A172 (cell line): Measurements from ENCODE around the gene TNS1. TPM values are rescaled to one million over a fixed set of nuclear protein-coding genes. Genes with fewer than 3 reads are reported as not detected.

Experiments
- DNase-seq: peaks from one replicate; pipeline ENCODE4 v3.0.0-alpha.2; 2015; ENCODE audit warnings: low spot score
- total RNA-seq: library from RNA; depleted of rRNA; stranded (reverse); fragments of >200 nt; shearing (Covaris generic); gene quantifications from 2 replicates; pipeline ENCODE4 v1.2.3, GENCODE V29; 2014

The TNS1 gene
- total RNA-seq, 1 experiment from 2014 or later = 1.6 TPM

DNA sequence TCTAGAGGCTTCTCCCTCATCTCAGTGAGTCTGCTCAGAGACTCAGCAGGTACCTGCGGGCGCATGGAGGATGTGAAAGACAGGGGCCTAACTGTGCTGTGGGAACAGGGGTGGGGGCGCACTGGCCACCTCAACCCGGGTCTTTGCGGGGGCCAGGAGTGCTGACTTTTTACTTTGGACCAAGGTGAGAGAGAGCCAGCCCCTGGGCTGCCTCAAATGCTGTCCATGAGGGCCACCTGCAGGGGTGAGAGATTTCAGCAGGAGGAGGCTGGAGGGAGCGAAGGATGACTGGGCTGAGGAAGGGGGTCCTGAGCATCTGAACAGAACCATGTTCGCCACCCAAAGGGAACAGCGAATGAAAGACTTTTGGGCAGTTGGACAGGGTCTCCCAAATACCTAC, 129.4 kb downstream of the TNS1 start:
- no peak for DNase-seq

DNA sequence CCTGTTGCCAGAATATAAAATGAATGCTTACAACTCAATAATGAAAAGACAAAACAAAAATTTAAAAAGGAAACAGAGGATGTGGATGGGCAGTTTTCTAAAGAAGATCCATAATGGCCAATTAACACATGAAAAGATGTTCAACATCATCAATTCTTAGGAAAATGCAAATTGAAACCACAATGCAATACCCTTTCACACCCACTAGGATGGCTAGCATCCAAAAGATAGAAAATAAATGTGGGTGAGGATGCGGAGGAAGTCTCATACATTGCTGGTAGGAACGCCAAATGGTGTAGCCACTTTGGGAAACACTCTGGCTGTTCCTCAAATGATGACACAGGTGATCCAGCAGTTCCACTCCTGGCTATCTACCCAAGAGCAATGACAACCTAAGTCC, 130.5 kb downstream of the TNS1 start:
- DNase-seq = no peak

GRCh38 chr2:217870528-217871011, 132.2 kb downstream of the TNS1 start:
- no peak for DNase-seq

DNA sequence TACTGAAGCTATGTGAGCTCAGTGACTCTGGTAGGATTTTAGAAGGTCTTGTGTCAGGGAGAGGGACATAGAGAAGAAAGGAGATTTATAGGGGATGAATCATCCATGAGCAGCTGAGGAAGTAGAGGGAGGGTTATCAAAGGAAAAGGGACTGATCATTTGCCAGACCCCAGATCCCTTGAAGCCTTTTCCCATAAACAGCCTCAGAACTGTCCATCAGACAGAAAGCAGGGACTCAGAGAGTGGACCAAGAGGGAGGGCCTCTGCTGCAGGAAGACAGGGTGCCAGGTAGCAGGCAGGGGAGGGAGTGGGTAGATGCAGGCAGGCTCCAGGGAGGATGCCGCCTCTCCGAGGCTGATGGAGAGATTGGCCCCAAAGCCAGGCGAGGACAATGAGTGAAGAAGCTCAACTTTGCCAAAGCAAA, 133.9 kb downstream of the TNS1 start:
- peak; percentile 56 for DNase-seq

- no peak for DNase-seq
Measured at GRCh38 chr2:217868265-217868892, 134.4 kb downstream of the TNS1 start.

- no peak for DNase-seq
Measured at GRCh38 chr2:217866457-217866856, 136.3 kb downstream of the TNS1 start.

GRCh38 chr2:217864963-217865772, 137.6 kb downstream of the TNS1 start:
- DNase-seq = no peak

DNA sequence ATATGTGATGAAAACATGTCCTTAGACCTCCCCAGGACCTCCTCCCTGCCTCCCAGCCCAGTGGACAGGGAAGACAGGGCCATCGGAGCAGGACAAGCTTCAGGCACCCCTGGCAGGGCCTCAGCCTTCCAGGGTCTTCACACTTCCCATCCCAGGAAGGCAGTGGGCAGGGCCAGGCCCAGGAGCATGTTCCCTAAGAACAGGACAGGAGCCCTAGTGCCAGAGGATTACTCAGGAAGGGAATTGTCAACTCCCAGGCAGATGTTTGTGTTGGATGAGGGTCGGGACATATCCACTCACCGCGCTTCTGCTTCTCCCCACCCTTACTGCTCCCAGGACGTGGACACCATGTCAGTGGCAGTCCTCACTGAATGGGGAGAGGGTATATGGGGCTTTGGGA, 138.9 kb downstream of the TNS1 start:
- DNase-seq = no peak

DNA sequence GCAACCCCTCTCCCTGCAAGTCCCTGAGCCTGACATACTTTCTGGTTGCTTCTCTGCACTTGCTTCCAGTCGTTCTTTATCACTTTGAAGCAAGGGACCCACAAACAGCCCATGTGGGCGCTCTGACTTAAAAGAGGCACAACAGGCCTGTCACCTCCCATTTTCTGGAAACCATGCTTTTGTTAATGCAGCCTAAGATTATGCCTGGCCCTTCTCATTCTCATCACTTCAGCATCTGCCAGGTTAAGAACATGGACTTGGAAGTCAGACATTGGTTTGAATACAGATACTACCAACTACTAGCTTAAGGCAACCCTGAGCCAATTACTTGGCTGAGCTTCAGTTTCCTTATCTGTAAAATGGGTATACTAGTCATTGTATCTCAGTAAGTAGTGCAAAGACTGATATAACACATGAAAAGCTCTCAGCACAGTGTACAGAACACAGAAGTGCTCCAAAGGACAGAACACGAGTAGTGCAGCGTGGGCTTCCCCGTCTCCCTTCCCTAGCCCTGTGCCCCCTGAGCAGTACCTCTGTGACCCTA, 141.4 kb downstream of the TNS1 start:
- DNase-seq = no peak

GRCh38 chr2:217859926-217860325, 142.9 kb downstream of the TNS1 start:
- no peak for DNase-seq

GRCh38 chr2:217858519-217859491, 144.0 kb downstream of the TNS1 start:
- DNase-seq = peak; percentile 38

GRCh38 chr2:217857624-217858506, 144.9 kb downstream of the TNS1 start:
- no peak for DNase-seq

DNA sequence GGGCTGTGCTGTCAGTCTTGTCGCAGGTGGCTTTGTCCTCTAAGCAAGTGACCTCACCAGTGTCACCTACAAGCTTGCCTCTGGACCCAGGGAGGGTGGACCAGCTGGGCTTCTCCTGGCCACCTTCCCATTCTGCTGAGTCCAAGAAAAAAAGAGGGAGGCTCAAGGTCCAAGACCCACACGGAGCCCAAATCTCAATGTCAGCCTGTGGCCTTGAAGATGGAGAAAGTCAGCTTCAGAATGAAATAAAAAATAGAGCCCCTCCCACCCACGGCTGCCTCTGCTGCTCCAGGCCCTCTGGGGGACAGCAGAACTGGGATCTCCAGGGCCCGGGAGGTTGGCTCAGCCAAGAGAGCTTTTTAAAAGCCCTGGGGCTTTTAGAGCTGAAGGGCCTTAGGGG, 145.9 kb downstream of the TNS1 start:
- DNase-seq = no peak

DNA sequence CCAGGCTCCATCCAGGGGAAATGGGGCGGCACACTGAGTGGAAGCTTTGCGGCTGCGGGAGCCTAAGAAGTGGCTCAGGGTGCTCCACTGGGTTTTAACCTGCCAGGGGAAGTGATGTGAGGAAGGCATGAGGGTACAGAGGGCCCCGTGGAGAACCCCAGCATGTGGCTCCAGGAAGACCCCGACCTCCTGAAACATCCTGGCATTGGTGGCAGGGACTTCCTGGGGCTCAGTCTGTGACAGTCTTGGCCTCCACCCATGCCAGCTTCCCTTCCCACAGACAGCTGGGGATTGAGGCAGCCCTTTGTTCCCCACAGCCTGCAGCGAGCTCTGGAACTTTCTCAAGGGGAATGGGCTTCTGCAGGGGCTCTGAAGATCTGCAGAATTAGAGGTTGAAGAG, 146.6 kb downstream of the TNS1 start:
- DNase-seq = no peak

- DNase-seq = no peak
Measured at GRCh38 chr2:217854684-217855420, 147.9 kb downstream of the TNS1 start.

DNA sequence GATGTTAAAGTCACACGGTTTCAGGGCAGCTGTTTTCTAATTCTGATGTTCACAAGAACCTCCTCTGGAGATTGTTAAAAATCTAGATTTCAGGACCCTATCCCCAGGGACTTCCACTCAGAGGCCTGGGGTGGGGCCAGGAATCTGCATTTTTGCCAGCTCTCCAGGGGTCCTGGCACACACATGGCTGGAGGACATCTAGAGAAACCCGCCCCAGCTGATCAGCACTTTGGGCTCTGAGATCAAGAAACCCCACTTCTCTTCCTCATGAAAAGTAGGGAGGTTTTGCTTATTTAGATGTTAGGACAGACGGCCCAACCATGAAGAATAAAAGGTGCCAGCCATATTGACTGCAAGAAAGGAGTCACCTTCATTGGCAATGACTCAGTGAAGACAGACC, 148.8 kb downstream of the TNS1 start:
- DNase-seq = no peak

- peak; percentile 28 for DNase-seq
Measured at GRCh38 chr2:217853301-217853881, 149.4 kb downstream of the TNS1 start.

GRCh38 chr2:217852555-217853211, 150.1 kb downstream of the TNS1 start:
- no peak for DNase-seq
